ENCODE measurements around the gene PI4KA. TPM values are rescaled to one million over a fixed set of nuclear protein-coding genes. Genes with fewer than 3 reads are reported as not detected.

PI4KA gene
- total and polyA plus RNA-seq, 2 of the 13 experiments (the other 11 are each of a cell fraction or from before 2014, with no cell fraction given), result 27.4 to 56.4 TPM

GRCh38 chr22:20885557-20886323 lies 27.1 kb upstream of the PI4KA start (continued):
- TF ChIP-seq CEBPZ (IDR thresholded peaks at IDR 0.05; ENCODE audit: low read length), result no peak
- TF ChIP-seq ZNF775 (CRISPR knock-in tag; IDR thresholded peaks at IDR 0.05; ENCODE audit: borderline replicate concordance), result no peak
- TF ChIP-seq ZNF616 (CRISPR knock-in tag; IDR thresholded peaks at IDR 0.05; ENCODE audit: low read depth), result no peak
- no peak for TF ChIP-seq TCF7L2 (IDR thresholded peaks at IDR 0.05; ENCODE audit: low read depth, low read length)
- TF ChIP-seq NPAS2 (CRISPR knock-in tag; IDR thresholded peaks at IDR 0.05; ENCODE audit: borderline replicate concordance), result no peak
- no peak for TF ChIP-seq ZNF367 (CRISPR knock-in tag; IDR thresholded peaks at IDR 0.05; ENCODE audit: borderline replicate concordance)
- TF ChIP-seq SMAD9 (CRISPR knock-in tag; IDR thresholded peaks at IDR 0.05), result no peak
- TF ChIP-seq ASH2L (IDR thresholded peaks at IDR 0.05; ENCODE audit: insufficient read length, low read depth, low read length), result peak; percentile 29
- no peak for TF ChIP-seq CENPT (CRISPR knock-in tag; IDR thresholded peaks at IDR 0.05; ENCODE audit: low read depth)
- no peak for TF ChIP-seq ZNF704 (CRISPR knock-in tag; IDR thresholded peaks at IDR 0.05; ENCODE audit: borderline replicate concordance)
- TF ChIP-seq ZBTB1 (CRISPR knock-in tag; IDR thresholded peaks at IDR 0.05; ENCODE audit: borderline replicate concordance), result no peak
- no peak for TF ChIP-seq E2F1 (CRISPR knock-in tag; IDR thresholded peaks at IDR 0.05)
- no peak for TF ChIP-seq DZIP1 (CRISPR knock-in tag; IDR thresholded peaks at IDR 0.05)
- TF ChIP-seq ARID3A (IDR thresholded peaks at IDR 0.05; ENCODE audit: low read depth, low read length), result no peak; the same call in 1 of the 2 replicates

Data from HepG2 (cell line).